ENCODE data around the gene ANKRD40.

ANKRD40 gene

DNA sequence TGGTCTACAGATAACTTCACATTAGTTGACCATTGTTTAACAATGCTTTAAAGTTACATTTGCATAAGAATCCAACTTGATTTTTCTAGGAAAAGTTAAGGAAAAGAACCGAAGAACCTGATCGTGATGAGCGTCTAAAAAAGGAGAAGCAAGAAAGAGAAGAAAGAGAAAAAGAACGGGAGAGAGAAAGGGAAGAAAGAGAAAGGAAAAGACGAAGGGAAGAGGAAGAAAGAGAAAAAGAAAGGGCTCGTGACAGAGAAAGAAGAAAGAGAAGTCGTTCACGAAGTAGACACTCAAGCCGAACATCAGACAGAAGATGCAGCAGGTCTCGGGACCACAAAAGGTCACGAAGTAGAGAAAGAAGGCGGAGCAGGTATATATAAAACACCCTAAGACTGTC, 37.9 kb upstream of the ANKRD40 start:
- no peak for TF ChIP-seq EZH2phosphoT487 (IDR thresholded peaks at IDR 0.05; ENCODE audit: borderline replicate concordance, low read length)
- TF ChIP-seq, protein P1, sequence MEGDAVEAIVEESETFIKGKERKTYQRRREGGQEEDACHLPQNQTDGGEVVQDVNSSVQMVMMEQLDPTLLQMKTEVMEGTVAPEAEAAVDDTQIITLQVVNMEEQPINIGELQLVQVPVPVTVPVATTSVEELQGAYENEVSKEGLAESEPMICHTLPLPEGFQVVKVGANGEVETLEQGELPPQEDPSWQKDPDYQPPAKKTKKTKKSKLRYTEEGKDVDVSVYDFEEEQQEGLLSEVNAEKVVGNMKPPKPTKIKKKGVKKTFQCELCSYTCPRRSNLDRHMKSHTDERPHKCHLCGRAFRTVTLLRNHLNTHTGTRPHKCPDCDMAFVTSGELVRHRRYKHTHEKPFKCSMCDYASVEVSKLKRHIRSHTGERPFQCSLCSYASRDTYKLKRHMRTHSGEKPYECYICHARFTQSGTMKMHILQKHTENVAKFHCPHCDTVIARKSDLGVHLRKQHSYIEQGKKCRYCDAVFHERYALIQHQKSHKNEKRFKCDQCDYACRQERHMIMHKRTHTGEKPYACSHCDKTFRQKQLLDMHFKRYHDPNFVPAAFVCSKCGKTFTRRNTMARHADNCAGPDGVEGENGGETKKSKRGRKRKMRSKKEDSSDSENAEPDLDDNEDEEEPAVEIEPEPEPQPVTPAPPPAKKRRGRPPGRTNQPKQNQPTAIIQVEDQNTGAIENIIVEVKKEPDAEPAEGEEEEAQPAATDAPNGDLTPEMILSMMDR (IDR thresholded peaks at IDR 0.05; ENCODE audit: low read depth, low read length, poor library complexity, severe bottlenecking), result no peak
- H3K79me2 ChIP-seq (ENCODE audit: control insufficient read depth, low read length), result peaks cover 22% of the 10 kb centered on the region
- H3K4me3 ChIP-seq (ENCODE audit: low read length), result no peak overlapping the region
- no peak overlapping the region for H3K27ac ChIP-seq (ENCODE audit: low read depth, low read length)
- H4K20me1 ChIP-seq (ENCODE audit: control insufficient read depth, insufficient read depth, low read depth, low read length), result no peaks in the 10 kb centered on the region
- H3K36me3 ChIP-seq (ENCODE audit: control insufficient read depth, low read length), result peaks cover 96% of the 10 kb centered on the region
- H3K4me1 ChIP-seq (ENCODE audit: control insufficient read depth, low read length), result no peaks in the 10 kb centered on the region
- no peaks in the 10 kb centered on the region for H3K9me2 ChIP-seq (replicated peaks; ENCODE audit: control insufficient read depth, low read length)
- H3F3A ChIP-seq (ENCODE audit: control insufficient read depth, insufficient read depth), result peaks cover 17% of the 10 kb centered on the region; the same call in 1 of the 2 replicates
- no peak overlapping the region for H3K4me2 ChIP-seq (ENCODE audit: low read length)
- H3K9me3 ChIP-seq (ENCODE audit: control insufficient read depth, insufficient read depth, low read length), result no peaks in the 10 kb centered on the region
- H3K27me3 ChIP-seq (ENCODE audit: control insufficient read depth, low read length), result no peaks in the 10 kb centered on the region

DNA sequence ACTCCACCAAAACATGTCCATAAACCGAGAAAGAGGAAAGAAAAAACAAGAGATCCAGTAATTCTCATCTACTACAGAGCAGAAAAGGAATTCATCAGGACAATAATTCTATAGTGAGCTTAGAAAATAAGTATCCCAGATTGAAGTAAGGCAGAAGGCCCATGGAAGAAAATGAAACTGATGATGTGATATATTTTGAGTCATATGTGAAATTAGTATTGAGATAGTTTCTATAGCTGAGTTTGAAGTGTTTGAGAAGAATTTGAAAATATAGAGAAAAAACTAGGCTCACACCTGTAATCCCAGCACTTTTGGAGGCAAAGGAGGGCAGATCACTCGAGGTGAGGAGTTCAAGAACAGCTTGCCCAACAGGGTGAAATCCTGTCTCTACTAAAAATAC, 31.4 kb upstream of the ANKRD40 start:
- Histone ChIP-seq H3K4me2 (ENCODE audit: low read length) (no peak overlapping the region), H3K27me3 (ENCODE audit: control insufficient read depth, low read length) (no peaks in the 10 kb centered on the region), H3K9me2 (replicated peaks; ENCODE audit: control insufficient read depth, low read length) (no peaks in the 10 kb centered on the region), H3K4me3 (ENCODE audit: low read length) (no peak overlapping the region), H4K20me1 (ENCODE audit: control insufficient read depth, insufficient read depth, low read depth, low read length) (peaks cover 7% of the 10 kb centered on the region; the same call in 1 of the 2 replicates), H3K9me3 (ENCODE audit: control insufficient read depth, insufficient read depth, low read length) (no peaks in the 10 kb centered on the region), H3K36me3 (ENCODE audit: control insufficient read depth, low read length) (peaks cover 91% of the 10 kb centered on the region), H3K4me1 (ENCODE audit: control insufficient read depth, low read length) (no peaks in the 10 kb centered on the region), H3K27ac (ENCODE audit: low read depth, low read length) (no peak overlapping the region), H3F3A (ENCODE audit: control insufficient read depth, insufficient read depth) (peaks cover 9% of the 10 kb centered on the region; the same call in 1 of the 2 replicates), H3K79me2 (ENCODE audit: control insufficient read depth, low read length) (peaks cover 76% of the 10 kb centered on the region)
- TF ChIP-seq, protein P1 (IDR thresholded peaks at IDR 0.05; ENCODE audit: low read depth, low read length, poor library complexity, severe bottlenecking), result no peak
- no peak for TF ChIP-seq EZH2phosphoT487 (IDR thresholded peaks at IDR 0.05; ENCODE audit: borderline replicate concordance, low read length)

DNA sequence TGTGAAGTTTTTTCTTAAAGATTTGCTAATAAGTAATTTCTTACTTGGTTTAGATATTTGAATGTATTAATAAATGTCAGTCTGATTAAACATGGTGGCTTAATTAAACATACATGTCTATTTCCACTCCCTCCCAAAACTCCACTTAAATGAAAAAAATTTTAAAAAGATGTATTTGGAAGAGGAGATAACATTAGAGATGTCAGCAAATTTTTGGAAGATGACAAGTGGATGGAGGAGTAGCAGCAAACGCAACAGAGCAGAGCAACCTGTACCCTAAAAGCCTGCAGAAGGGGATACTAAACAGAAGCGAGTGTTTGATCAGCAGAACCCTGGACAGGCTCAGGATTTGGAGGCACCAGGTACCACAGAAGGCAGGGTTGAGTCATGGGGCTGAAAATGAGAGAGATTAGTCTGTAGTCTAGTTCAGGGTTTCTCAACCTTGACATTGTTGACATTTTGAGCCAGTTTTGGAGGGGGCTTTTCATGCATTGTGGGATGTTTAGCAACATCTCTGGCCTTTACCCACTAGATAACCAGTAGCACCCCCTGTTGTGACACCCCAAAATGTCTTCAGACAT, 29.5 kb upstream of the ANKRD40 start:
- peaks cover 95% of the 10 kb centered on the region for H3K79me2 ChIP-seq (ENCODE audit: control insufficient read depth, low read length)
- H3F3A ChIP-seq (ENCODE audit: control insufficient read depth, insufficient read depth), result peaks cover 9% of the 10 kb centered on the region; the same call in 1 of the 2 replicates
- H3K27ac ChIP-seq (ENCODE audit: low read depth, low read length), result no peak overlapping the region
- no peaks in the 10 kb centered on the region for H3K9me3 ChIP-seq (ENCODE audit: control insufficient read depth, insufficient read depth, low read length)
- H3K4me1 ChIP-seq (ENCODE audit: control insufficient read depth, low read length), result peaks cover 3% of the 10 kb centered on the region
- H3K27me3 ChIP-seq (ENCODE audit: control insufficient read depth, low read length), result no peaks in the 10 kb centered on the region
- H3K9me2 ChIP-seq (replicated peaks; ENCODE audit: control insufficient read depth, low read length), result no peaks in the 10 kb centered on the region
- H3K36me3 ChIP-seq (ENCODE audit: control insufficient read depth, low read length), result peaks cover 79% of the 10 kb centered on the region
- H3K4me3 ChIP-seq (ENCODE audit: low read length), result no peak overlapping the region
- no peak overlapping the region for H3K4me2 ChIP-seq (ENCODE audit: low read length)
- no peak for TF ChIP-seq EZH2phosphoT487 (IDR thresholded peaks at IDR 0.05; ENCODE audit: borderline replicate concordance, low read length)
- TF ChIP-seq, protein P1 (IDR thresholded peaks at IDR 0.05; ENCODE audit: low read depth, low read length, poor library complexity, severe bottlenecking), result no peak
- H4K20me1 ChIP-seq (ENCODE audit: control insufficient read depth, insufficient read depth, low read depth, low read length), result peaks cover 16% of the 10 kb centered on the region

Data from DOHH2 (cell line).